ES-I3 (cell line): ENCODE measurements around the gene CEP83.
"Not testable (repeated sequence)": the region's sequence is repeated elsewhere in the genome, so short reads cannot be mapped to it uniquely, and the experiment has no call there.

ENCODE experiments used
- H3K36me3 ChIP-seq: 2 replicates; pipeline ENCODE4 v1.6.1; 2013; ENCODE audit warnings: mild to moderate bottlenecking, low read length, control low read depth, moderate library complexity; ENCODE audit not compliant: insufficient read depth
- H3K4me1 ChIP-seq: 2 replicates; pipeline ENCODE4 v1.6.1; 2013; ENCODE audit warnings: mild to moderate bottlenecking, control low read depth, low read length; ENCODE audit not compliant: insufficient read depth
- H3K9ac ChIP-seq: 2 replicates; pipeline ENCODE4 v1.6.1; 2013; ENCODE audit warnings: low read depth, mild to moderate bottlenecking, low read length, moderate library complexity
- H3K9me3 ChIP-seq: 2 replicates; pipeline ENCODE4 v1.6.1; 2013; ENCODE audit warnings: mild to moderate bottlenecking, low read length, moderate library complexity; ENCODE audit not compliant: control insufficient read depth, insufficient read depth

Gene CEP83

DNA sequence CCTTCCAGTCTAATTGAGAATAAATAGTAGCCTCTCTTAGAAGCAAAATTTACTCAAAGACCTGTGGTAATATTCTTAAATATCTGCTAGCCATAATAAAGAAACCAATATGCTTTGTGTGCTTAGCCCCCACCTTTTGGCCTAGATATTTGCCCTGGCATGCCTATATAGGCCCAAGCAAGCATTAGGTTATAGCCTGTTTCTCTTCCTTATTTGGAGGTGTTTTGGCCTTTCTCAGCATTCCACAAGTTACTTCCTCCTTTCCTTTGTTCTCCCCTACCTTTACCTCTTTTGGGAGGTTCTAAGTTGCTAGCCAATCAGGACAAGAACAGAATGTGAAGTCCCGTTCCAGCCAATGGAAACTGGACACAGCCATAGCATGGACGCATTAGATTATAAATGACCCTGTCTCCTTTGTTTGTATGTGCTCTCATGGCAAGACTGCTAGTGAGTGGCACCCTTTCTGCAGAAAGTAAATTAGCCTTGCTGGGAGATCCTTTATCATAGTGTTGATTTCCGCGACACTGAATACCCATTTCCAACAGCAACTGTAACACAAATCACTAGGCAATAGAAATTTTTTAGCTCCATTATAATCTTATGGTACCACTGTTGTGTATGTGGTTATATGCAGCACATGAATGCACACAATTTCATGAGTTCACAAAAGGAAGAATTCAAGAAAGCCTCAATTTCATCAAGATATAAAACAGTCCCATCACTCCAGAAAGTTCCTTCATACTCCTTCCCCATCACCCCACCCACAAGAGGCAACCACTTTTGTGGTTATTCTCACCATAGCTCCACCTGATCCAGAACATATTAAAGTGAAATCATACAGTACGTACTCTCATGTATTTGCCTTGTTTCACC lies 37.6 kb downstream of the CEP83 start:
- H3K36me3 ChIP-seq, result no peaks in the 10 kb centered on the region
- no peak overlapping the region for H3K9ac ChIP-seq
- peaks cover 10% of the 10 kb centered on the region for H3K4me1 ChIP-seq
- peaks cover 40% of the 10 kb centered on the region for H3K9me3 ChIP-seq

DNA sequence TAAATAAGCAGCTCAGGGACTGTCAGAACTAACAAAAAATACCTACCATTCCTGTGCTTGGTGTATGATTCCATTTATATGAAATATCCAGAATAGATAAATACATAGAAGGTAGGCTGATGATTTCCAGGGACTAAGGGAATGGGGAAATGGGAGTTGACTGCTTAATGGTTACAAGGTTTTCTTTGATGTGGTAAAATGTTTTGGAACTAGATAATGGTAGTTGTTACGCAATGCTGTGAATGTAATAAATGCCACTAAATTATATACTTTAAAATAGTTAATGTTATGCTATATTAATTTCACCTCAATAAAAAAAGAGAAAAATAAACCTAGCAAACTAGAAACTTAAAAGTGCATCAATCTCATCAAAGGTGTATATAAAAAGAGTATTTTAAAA lies 41.1 kb downstream of the CEP83 start:
- Histone ChIP-seq H3K36me3 (no peaks in the 10 kb centered on the region), H3K9ac (no peak overlapping the region), H3K4me1 (no peaks in the 10 kb centered on the region), H3K9me3 (peaks cover 22% of the 10 kb centered on the region)

DNA sequence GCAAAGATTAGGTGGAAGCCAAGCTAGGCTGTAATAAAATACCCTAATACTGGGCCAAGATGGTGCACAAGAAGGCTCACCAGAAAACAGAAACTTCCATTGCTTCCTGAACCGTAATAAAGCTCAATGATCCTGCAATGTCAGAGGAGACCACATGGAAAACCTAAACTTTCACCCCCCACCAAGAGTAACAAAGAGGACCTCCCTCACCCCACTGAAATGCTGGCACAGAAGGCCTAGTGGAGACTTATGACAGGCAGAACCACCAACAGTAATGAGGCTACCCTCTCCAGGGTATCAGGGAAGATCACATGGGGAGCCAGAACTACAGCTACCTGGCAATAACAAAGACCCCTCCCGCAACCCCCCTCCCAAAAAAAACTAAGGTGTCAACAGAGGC lies 43.1 kb downstream of the CEP83 start:
- no peaks in the 10 kb centered on the region for H3K4me1 ChIP-seq
- no peak overlapping the region for H3K9ac ChIP-seq
- no peaks in the 10 kb centered on the region for H3K36me3 ChIP-seq

DNA sequence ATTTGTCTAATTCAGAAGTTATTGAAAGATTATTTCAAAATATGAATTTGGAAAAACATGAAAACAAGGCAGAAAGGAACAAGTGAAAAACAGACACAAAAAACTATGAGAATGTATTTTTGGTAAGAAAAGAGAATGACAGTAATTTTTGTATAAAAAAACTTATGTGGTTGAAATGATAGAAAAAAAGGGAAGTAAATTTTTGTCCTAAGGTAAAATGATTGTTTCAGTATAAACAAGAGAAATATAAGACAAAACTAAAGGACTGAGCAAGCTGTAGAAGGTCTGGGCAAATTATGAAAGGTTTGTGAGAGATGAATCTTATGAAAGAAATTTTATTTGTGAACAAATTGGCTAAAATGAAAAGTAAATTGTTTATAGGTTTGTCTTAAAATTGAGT lies 44.6 kb downstream of the CEP83 start:
- Histone ChIP-seq H3K9ac (no peak overlapping the region), H3K4me1 (no peaks in the 10 kb centered on the region), H3K36me3 (no peaks in the 10 kb centered on the region), H3K9me3 (no peaks in the 10 kb centered on the region)

More for the DNA sequence above, 43.1 kb downstream of the CEP83 start:
- peaks cover 8% of the 10 kb centered on the region; the same call in 1 of the 2 replicates for H3K9me3 ChIP-seq

DNA sequence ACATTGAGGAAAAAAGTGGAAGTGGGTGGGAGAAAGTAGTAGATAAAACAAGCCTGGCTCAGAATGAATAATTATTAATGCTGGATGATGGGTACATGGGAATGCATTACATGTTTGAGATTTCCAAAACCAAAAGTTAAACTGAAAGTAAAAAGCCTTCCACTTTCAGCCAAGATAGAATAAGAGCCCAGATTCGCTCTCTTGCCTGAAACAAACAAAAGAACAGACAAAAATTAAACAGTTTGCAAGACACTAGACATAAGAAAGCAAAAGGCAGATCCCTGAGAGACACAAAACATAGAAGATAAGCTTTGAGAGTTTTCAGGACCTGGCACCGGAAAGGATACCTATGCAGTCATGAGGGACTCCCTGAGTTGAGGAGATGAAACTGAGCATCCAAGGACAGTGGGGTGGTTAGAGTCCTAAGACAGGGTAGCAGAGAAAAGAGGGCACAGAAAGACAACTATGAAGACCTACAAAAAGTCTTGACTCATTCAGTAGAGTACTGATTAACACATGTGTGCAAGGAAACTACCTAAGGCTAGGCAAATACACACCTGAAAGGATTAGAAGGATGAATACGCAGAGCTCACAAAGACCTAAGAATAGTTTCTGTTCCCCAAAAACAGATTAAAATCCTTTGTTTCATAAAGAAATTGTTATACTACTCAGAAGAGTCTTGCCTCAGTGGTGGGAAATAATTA lies 54.1 kb downstream of the CEP83 start:
- H3K4me1 ChIP-seq, result no peaks in the 10 kb centered on the region
- H3K36me3 ChIP-seq, result no peaks in the 10 kb centered on the region
- H3K9me3 ChIP-seq, result no peaks in the 10 kb centered on the region
- H3K9ac ChIP-seq, result no peak overlapping the region

DNA sequence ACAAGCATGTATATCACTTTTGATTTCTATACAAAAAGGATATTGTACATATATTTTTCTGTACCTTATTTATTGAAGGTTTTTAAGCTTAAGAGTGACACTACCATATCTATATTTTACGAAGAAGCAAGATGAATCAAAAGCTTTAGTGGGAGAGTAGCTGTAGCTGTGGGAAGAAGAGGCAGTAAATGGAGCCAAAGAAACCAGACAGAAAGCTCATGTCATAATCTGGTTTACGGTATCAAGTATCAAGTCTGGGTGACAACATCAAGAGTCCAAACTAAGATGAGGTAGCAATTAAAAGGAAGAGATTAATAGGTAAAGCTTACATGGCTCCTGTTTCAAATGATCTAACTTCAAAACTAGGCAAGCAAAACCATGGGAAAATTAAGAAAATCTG lies 54.8 kb downstream of the CEP83 start:
- Histone ChIP-seq H3K9me3 (no peaks in the 10 kb centered on the region), H3K36me3 (0 out of 2 replicates have a peak, but pooled peaks cover 3% of the 10 kb centered on the region), H3K4me1 (no peaks in the 10 kb centered on the region), H3K9ac (no peak overlapping the region)

DNA sequence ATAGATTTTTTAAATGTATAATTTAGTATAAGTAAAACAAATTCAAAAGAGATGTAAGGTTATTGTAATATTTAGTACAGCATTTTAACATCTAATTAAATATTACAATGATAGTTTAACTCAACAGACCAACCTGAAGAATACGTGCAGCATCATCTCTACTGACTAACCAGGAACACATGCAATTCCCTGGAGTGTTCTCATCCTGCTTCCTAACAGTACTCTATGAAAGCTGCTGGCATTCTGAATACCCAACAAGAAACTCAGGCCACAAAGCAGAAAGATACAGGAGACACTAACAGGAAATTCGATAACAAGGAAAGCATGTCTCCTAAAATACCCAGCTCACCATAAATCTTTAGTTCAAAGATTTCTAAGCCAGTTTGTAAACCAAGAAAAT lies 58.3 kb downstream of the CEP83 start:
- Histone ChIP-seq H3K4me1 (no peaks in the 10 kb centered on the region), H3K9me3 (peaks cover 4% of the 10 kb centered on the region; the same call in 1 of the 2 replicates), H3K9ac (no peak overlapping the region), H3K36me3 (0 out of 2 replicates have a peak, but pooled peaks cover 3% of the 10 kb centered on the region)

DNA sequence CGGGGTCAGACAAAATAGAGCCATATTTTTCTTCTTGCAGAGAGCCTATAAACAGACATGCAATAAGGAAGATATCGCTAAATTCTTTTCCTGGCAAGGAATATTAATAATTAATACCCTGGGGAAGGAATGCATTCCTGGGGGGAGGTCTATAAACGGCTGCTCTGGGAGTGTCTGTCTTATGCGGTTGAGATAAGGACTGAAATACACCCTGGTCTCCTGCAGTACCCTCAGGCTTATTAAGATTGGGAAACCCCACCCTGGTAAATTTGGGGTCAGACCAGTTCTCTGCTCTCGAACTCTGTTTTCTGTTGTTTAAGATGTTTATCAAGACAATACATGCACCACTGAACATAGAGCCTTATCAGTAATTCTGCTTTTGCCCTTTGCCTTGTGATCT lies 61.0 kb downstream of the CEP83 start:
- not testable (repeated sequence) for H3K9ac ChIP-seq, H3K36me3 ChIP-seq, H3K4me1 ChIP-seq, H3K9me3 ChIP-seq

DNA sequence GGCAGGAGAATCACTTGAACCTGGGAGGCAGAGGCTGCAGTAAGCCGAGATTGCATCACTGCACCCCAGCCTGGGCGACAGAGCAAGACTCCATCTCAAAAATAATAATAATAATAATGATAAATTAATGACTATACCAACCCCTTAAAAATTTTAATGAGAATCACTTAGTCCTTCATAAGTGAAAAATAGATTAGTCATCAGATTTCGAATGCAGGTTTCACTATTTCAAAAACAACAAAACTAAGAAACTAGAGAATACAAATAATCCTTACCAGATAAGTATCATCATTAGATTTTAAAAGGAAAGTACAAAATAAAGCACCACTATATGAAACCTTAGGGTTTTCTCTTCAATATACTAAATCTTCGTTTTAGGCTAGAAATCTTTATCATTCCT lies 62.3 kb downstream of the CEP83 start:
- no peaks in the 10 kb centered on the region for H3K4me1 ChIP-seq
- 0 out of 2 replicates have a peak, but pooled peaks cover 3% of the 10 kb centered on the region for H3K36me3 ChIP-seq
- H3K9me3 ChIP-seq, result peaks cover 4% of the 10 kb centered on the region; the same call in 1 of the 2 replicates
- no peak overlapping the region for H3K9ac ChIP-seq

DNA sequence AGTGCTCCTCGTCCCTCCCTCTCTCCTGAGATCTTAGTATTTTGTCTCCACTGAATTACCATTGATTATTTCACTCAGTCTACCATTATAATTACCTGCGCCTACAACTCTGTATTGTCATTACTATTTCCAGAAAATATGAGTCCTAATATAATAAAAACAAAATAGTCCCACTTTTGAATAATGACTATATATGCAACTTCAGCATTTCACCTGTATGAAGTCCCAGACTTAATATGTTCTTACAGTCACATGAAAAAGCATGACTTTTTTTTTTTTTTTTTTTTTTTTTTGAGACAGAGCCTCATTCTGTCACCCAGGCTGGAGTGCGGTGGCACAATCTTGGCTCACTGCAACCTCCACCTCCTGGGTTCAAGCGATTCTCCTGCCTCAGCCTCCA lies 63.7 kb downstream of the CEP83 start:
- not testable (repeated sequence) for H3K36me3 ChIP-seq, H3K4me1 ChIP-seq, H3K9ac ChIP-seq, H3K9me3 ChIP-seq

DNA sequence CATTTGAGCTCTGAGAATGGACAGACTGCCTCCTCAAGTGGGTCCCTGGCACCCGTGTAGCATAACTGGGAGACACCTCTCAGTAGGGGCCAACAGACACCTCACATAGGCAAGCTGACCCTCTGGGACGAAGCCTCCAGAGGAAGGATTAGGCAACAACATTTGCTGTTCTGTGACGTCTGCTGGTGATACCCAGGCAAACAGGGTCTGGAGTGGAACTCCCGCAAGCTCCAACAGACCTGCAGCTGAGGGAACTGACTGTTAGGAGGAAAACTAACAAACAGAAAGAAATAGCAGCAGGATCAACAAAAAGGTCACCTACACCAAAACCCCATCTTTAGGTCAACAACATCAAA lies 69.6 kb downstream of the CEP83 start:
- no peaks in the 10 kb centered on the region; the same call in 1 of the 2 replicates for H3K36me3 ChIP-seq
- H3K9ac ChIP-seq, result peak overlapping the region; percentile 63; the same call in 1 of the 2 replicates
- no peaks in the 10 kb centered on the region for H3K4me1 ChIP-seq
- no peaks in the 10 kb centered on the region for H3K9me3 ChIP-seq

DNA sequence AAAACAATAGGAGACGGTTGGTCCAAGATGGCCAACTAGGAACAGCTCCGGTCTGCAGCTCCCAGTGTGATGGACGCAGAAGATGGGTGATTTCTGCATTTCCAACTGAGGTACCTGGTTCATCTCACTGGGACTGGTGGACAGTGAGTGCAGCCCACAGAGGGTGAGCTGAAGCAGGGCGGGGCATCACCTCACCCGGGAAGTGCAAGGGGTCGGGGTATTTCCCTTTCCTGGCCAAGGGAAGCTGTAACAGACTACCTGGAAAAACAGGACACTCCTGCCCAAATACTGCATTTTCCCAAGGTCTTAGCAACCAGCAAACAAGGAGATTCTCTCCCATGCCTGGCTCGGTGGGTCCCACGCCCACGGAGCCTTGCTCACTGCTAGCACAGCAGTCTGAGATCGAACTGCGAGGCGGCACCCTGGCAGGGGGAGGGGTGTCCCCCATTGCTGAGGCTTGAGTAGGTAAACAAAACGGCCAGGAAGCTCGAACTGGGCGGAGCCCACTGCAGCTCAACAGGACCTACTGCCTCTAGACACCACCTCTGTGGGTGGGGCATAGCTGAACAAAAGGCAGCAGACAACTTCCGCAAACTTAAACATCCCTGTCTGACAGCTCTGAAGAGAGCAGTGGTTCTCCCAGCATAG lies 70.1 kb downstream of the CEP83 start:
- H3K9me3 ChIP-seq, result not testable (repeated sequence)

DNA sequence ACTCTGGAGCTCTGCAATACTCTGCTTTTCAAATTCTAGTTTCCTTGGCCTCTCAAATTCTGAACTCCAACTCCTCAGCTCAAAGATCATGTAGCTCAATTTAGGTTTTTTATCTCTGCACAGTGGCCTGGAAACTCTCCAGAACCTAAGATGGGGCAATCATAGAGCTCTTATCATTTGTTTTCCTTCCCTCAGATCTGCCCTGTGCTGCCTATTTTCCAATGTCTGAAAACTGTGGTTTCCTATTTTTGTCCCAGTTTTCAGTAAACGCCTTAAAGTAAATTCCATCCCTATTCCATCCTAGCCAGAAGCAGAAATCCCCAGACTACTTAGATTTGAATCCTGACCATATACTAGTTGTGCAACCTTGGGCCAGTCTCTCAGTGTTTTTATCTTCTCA lies 73.2 kb downstream of the CEP83 start:
- Histone ChIP-seq H3K9ac (no peak overlapping the region), H3K4me1 (no peaks in the 10 kb centered on the region), H3K36me3 (no peaks in the 10 kb centered on the region; the same call in 1 of the 2 replicates), H3K9me3 (no peaks in the 10 kb centered on the region)

More for the DNA sequence above, 70.1 kb downstream of the CEP83 start:
- peak overlapping the region; percentile 63; the same call in 1 of the 2 replicates for H3K9ac ChIP-seq
- H3K4me1 ChIP-seq, H3K36me3 ChIP-seq: not testable (repeated sequence)

DNA sequence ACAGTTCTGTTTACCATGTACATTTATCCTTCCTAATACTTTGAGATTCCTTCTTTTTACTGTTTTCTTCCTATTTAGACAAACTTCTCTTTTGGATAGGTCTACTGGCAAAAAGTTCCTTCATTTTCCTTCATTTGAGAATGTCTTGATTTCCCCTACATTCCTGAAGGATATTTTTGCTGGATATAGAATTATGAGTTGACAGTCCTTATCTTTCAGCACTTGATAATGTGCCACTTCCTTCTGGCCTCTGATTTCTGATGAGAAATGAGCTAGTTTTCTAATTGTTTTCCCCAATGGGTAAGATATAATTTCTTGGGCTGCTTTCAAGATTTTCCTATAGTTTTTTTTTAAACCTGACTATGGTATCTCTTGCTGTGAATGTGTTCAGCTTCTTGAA lies 75.6 kb downstream of the CEP83 start:
- Histone ChIP-seq H3K36me3 (no peaks in the 10 kb centered on the region; the same call in 1 of the 2 replicates), H3K9ac (no peak overlapping the region), H3K4me1 (no peaks in the 10 kb centered on the region), H3K9me3 (no peaks in the 10 kb centered on the region)
